ENCODE data around the gene ADAM10.
A peak's percentile ranks its signal among the peaks of the same experiment; 100 is the strongest.

Gene ADAM10

DNA sequence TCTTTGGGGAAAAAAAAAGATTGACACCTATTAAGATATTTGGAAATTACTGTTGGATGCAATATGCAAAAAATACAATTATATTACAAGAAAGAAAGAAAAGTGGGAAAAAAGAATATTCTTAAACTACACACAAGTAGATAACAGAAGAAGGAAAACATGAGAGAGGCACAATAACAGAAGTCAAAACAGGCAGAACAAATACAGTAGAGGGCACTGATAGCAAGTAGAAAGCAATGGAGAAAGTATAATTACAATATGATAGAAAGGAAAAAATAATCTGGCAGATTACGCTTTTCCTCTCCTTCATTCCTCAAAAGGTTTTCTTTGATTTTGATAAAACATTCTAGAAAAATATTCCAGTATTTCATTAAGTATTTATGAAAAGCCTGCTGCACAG is 72.1 kb downstream of the ADAM10 start:
- Histone ChIP-seq H3K9me2 (ENCODE audit: low read depth, low read length) (no peaks in the 10 kb centered on the region), H3K79me2 (ENCODE audit: insufficient read depth, low read length) (peaks cover 7% of the 10 kb centered on the region), H3K4me2 (ENCODE audit: low read length) (no peak overlapping the region), H4K20me1 (ENCODE audit: insufficient read depth, low read length) (no peaks in the 10 kb centered on the region), H3K9me3 (ENCODE audit: low read length) (no peaks in the 10 kb centered on the region), H3K4me3 (ENCODE audit: low read depth, low read length, poor library complexity, severe bottlenecking) (no peak overlapping the region), H3K9ac (ENCODE audit: low read length) (no peak overlapping the region), H3F3A (ENCODE audit: insufficient read depth, low read length) (0 out of 2 replicates have a peak, but pooled peaks cover 3% of the 10 kb centered on the region), H2AFZ (ENCODE audit: low read length) (no peak overlapping the region), H3K27ac (ENCODE audit: low read depth, low read length, poor library complexity, severe bottlenecking) (no peak overlapping the region), H3K36me3 (ENCODE audit: insufficient read depth, low read length) (peaks cover 40% of the 10 kb centered on the region; the same call in 1 of the 2 replicates), H3K4me1 (ENCODE audit: insufficient read depth, low read length, severe bottlenecking) (peaks cover 9% of the 10 kb centered on the region), H3K27me3 (ENCODE audit: insufficient read depth, low read length) (no peaks in the 10 kb centered on the region)
- TF ChIP-seq EZH2 (IDR thresholded peaks at IDR 0.05; ENCODE audit: borderline replicate concordance, low read length): no peak
- TF ChIP-seq, protein P1, sequence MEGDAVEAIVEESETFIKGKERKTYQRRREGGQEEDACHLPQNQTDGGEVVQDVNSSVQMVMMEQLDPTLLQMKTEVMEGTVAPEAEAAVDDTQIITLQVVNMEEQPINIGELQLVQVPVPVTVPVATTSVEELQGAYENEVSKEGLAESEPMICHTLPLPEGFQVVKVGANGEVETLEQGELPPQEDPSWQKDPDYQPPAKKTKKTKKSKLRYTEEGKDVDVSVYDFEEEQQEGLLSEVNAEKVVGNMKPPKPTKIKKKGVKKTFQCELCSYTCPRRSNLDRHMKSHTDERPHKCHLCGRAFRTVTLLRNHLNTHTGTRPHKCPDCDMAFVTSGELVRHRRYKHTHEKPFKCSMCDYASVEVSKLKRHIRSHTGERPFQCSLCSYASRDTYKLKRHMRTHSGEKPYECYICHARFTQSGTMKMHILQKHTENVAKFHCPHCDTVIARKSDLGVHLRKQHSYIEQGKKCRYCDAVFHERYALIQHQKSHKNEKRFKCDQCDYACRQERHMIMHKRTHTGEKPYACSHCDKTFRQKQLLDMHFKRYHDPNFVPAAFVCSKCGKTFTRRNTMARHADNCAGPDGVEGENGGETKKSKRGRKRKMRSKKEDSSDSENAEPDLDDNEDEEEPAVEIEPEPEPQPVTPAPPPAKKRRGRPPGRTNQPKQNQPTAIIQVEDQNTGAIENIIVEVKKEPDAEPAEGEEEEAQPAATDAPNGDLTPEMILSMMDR (IDR thresholded peaks at IDR 0.05; ENCODE audit: low read length): peak; percentile 32; the same call in 1 of the 2 replicates

DNA sequence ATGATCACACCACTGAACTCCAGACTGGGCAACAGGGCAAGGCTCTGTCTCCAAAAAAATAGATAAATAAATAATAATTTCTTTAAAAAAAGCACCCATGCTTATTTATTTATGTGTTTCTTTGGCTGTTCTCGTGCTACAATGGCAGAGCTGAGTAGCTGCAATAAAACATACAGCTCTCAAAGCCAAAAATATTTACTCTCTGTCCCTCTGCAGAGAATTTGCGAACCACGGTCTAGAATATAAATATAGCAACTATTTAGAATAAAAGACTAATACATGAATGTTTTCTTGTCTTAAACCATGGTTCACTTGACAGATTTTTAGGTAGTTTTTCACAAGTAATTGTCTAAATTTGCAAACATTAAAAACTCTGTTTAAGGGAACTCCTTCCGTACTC is 72.7 kb downstream of the ADAM10 start:
- Histone ChIP-seq H3K27me3 (ENCODE audit: insufficient read depth, low read length) (no peaks in the 10 kb centered on the region), H3K9ac (ENCODE audit: low read length) (no peak overlapping the region), H3K27ac (ENCODE audit: low read depth, low read length, poor library complexity, severe bottlenecking) (no peak overlapping the region), H3K9me2 (ENCODE audit: low read depth, low read length) (no peaks in the 10 kb centered on the region), H3K79me2 (ENCODE audit: insufficient read depth, low read length) (peaks cover 6% of the 10 kb centered on the region; the same call in 1 of the 2 replicates), H3K36me3 (ENCODE audit: insufficient read depth, low read length) (peaks cover 42% of the 10 kb centered on the region; the same call in 1 of the 2 replicates), H3F3A (ENCODE audit: insufficient read depth, low read length) (0 out of 2 replicates have a peak, but pooled peaks cover 3% of the 10 kb centered on the region), H3K4me2 (ENCODE audit: low read length) (no peak overlapping the region), H3K4me3 (ENCODE audit: low read depth, low read length, poor library complexity, severe bottlenecking) (no peak overlapping the region), H3K4me1 (ENCODE audit: insufficient read depth, low read length, severe bottlenecking) (peaks cover 3% of the 10 kb centered on the region), H2AFZ (ENCODE audit: low read length) (no peak overlapping the region), H4K20me1 (ENCODE audit: insufficient read depth, low read length) (no peaks in the 10 kb centered on the region), H3K9me3 (ENCODE audit: low read length) (no peaks in the 10 kb centered on the region)
- TF ChIP-seq EZH2 (IDR thresholded peaks at IDR 0.05; ENCODE audit: borderline replicate concordance, low read length): no peak
- TF ChIP-seq, protein P1 (IDR thresholded peaks at IDR 0.05; ENCODE audit: low read length): no peak

DNA sequence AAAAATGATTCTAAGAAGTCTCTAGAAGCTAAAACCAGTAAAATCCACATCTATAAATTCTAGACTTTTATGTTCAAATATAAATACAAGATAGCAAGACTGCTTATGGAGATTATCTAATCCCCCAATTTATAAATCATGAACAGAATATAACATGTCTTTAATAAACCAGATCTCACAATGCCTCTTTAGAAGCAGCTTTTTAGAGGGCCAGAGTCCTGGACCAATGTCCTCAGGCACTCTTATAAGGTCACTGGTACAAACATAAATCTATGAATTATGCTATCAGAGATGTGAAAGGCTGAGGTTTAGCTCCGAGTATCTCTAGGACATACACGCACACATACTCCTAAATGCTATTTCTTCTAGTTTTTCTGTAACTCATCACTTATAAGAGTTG is 78.3 kb downstream of the ADAM10 start:
- no peak overlapping the region for H3K27ac ChIP-seq (ENCODE audit: low read depth, low read length, poor library complexity, severe bottlenecking)
- no peak overlapping the region for H3K9ac ChIP-seq (ENCODE audit: low read length)
- no peak overlapping the region for H3K4me2 ChIP-seq (ENCODE audit: low read length)
- H3K4me3 ChIP-seq (ENCODE audit: low read depth, low read length, poor library complexity, severe bottlenecking): no peak overlapping the region
- peaks cover 35% of the 10 kb centered on the region; the same call in 1 of the 2 replicates for H3K36me3 ChIP-seq (ENCODE audit: insufficient read depth, low read length)
- no peaks in the 10 kb centered on the region for H3K27me3 ChIP-seq (ENCODE audit: insufficient read depth, low read length)
- H2AFZ ChIP-seq (ENCODE audit: low read length): no peak overlapping the region
- no peaks in the 10 kb centered on the region for H3K9me3 ChIP-seq (ENCODE audit: low read length)
- no peaks in the 10 kb centered on the region for H3K9me2 ChIP-seq (ENCODE audit: low read depth, low read length)
- TF ChIP-seq, protein P1 (IDR thresholded peaks at IDR 0.05; ENCODE audit: low read length): no peak
- TF ChIP-seq EZH2 (IDR thresholded peaks at IDR 0.05; ENCODE audit: borderline replicate concordance, low read length): no peak
- peaks cover 6% of the 10 kb centered on the region; the same call in 1 of the 2 replicates for H3K79me2 ChIP-seq (ENCODE audit: insufficient read depth, low read length)
- H3K4me1 ChIP-seq (ENCODE audit: insufficient read depth, low read length, severe bottlenecking): no peaks in the 10 kb centered on the region
- no peaks in the 10 kb centered on the region for H4K20me1 ChIP-seq (ENCODE audit: insufficient read depth, low read length)
- H3F3A ChIP-seq (ENCODE audit: insufficient read depth, low read length): no peaks in the 10 kb centered on the region

Data from OCI-LY1 (cell line).